ENCODE results near the gene PLA2G4E.

PLA2G4E gene

DNA sequence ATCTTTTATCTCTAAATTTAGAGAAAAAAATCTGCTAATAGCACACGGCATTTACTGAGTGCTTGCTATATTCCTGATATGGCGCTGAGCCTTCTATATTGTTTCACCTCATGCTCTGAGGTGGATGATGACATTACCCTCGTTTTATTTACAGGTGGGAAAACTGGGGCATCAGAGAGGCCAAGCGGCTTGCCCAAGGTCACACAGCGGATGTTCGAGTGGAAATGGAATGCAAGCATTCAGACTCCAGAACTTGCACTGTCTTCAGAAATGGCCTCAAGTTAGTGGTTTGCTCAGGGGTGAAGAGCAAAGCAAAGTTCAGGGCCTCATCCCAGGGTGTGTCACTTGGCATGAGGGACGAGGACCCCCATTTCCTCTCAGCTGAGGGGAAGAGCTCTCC, 65.7 kb downstream of the PLA2G4E start:
- no peak for DNase-seq (ENCODE audit: low spot score)

DNA sequence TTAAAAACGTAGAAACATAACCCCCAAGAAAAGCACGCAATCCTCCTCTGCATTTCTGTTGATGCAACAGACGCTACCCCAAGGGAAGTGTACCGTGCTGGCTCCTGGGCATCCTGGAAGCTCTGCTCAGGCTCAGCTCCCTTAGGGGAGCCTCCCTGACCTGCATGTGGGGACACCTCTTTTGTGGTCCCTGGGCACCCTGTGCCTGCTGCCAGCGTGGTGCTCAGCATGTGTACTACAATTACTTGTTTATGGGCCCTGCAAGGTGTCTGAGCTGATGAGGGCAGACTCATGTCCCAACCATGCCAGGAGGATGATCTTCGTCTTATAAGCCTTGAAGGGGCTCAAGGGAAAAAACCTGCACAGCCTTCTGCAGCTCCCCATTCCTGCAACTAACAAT, 66.8 kb downstream of the PLA2G4E start:
- no peak for DNase-seq (ENCODE audit: low spot score)

DNA sequence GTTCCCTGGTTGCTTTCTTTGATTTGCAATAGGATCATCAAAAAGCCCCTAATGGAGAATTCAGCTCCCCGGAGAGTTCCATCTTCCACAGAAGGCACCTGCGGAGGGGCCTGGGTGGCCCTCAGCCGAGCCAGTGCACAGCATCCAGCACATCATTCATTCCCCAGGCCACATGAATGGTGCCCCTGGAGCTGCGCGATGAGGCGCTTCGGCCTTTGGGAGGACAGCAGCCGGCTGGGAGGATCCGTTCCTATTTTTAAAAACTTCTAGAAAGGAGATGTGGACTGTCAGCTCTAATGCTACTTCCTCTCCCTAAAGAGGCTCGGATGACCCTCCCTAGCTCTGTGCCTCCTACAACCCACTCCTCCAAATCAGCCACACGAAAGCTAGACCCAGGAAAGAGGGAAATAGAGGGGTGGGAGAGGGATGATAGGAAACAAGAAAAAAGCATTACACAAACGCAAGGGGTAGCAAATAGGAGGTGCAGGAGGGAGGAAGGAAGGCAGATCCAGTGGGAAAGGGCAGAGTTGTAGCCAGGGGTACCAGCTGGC, 68.8 kb downstream of the PLA2G4E start:
- no peak for DNase-seq (ENCODE audit: low spot score)

GRCh38 chr15:41951571-41951970, 69.3 kb downstream of the PLA2G4E start:
- no peak for DNase-seq (ENCODE audit: low spot score)

DNA sequence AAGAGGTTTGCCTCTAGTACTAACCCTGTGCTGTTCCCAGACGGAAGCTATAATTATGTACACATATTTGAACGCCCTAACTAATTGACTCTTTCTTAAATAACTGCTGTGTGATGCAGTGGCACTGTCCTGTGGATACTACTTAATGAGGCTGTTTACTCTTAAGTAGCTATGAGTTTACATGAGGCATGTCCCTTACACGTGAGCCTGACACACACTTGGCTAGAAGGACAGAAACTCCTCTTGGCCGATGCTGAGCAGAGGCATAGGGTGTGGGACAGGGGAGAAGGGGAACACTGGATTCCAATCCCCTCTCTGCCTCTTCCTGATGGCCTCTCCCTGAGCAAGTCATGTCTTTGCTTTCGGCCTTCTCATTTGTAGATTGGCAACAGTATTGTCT, 70.4 kb downstream of the PLA2G4E start:
- DNase-seq (ENCODE audit: low spot score): no peak

DNA sequence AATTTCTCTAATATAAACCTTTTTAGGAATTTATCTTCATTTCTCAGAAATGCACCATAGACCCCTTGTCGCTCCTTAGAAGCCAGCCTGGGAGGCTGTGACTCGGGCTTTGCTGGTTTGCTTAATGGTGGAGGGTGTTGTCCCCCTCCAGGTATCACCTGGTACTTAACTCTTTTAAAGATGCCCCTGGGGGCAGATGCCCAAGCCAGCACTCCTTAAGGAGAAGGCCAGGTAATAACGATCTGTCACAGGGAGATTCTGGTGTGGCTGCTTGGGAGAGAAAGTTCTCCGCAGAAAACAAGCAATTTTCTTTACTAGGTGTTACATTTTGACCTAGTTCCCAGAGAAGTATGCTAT, 70.7 kb downstream of the PLA2G4E start:
- DNase-seq (ENCODE audit: low spot score): no peak

DNA sequence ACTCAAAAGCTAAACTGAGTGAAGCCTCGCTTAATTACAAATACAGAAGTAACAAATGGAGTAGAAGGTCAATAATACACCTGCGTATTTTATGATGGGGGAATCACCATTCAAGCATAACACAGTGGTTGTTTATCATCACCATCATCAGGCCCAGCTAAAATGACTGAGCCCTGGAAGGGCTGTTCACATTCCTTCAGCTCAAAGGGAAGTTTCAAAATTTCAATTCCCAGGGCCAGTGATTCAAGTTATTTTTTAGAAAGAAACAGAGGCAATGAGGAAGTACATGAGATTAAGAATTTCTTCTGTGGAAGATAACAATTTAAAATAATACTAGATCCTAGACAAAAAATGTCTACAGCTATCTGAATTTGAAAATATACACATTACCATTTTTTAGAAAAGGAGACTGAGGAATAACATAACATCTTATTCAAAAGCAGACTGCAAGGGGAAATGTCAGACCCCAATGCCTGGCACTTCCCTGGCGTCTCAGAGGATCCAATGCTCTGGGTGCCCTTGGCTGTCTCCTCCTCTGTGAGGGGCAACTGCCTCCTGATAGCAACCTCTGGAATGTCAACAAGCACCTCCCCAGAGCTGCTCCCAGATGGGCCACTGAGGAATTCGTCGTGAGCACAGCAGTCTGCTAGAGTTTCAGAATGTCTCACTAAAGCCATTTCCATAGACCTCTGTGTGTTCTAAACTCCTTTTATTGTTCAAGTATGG, 71.3 kb downstream of the PLA2G4E start:
- peak; percentile 41 for DNase-seq (ENCODE audit: low spot score)

GRCh38 chr15:41948490-41948889, 72.4 kb downstream of the PLA2G4E start:
- no peak for DNase-seq (ENCODE audit: low spot score)

GRCh38 chr15:41946970-41947369, 73.9 kb downstream of the PLA2G4E start:
- DNase-seq (ENCODE audit: low spot score): no peak

DNA sequence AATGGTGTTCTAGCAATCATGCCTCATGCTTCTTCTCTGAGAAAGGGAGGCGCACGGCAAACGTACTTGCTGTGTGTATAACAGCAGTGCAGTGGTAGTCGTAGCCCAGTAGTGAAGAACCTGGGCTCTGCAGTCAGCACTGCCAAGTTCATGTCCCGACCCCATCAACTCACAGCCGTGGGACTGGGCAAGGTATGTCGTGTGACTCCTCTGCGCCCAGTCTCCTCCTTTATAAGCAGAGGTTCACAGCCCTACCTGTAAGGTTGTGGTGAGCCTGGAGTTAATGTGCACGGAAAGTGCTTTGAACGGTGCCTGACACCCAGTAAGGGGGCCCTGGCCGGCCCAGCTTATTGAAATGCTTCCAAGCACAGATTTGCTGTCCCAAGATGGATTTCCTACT, 75.1 kb downstream of the PLA2G4E start:
- no peak for DNase-seq (ENCODE audit: low spot score)

DNA sequence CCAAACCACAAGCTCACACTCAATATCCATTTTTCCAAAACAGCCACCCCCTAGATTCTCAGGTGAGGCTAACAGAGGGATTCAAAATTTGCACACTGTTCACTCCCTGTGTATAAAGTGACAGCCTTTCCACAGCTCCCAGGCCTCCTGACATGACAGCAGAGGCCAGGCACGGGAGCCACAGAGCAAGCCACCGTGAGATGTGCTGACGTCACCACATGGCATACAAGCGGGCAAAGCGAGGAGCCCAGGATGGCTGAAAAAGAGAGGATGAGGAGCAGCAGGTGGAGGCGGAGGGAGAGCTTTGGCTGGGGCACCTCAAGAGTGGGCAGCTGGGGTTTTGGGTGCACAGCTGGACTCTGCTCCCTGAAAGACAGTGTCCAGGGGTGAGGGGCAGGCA, 75.6 kb downstream of the PLA2G4E start:
- DNase-seq (ENCODE audit: low spot score): no peak

GRCh38 chr15:41944313-41944940, 76.4 kb downstream of the PLA2G4E start:
- peak; percentile 92 for DNase-seq (ENCODE audit: low spot score)

GRCh38 chr15:41943543-41944312, 77.1 kb downstream of the PLA2G4E start:
- DNase-seq (ENCODE audit: low spot score): no peak

- DNase-seq (ENCODE audit: low spot score): no peak
Measured at GRCh38 chr15:41942886-41943285, 78.0 kb downstream of the PLA2G4E start.

GRCh38 chr15:41941644-41942415, 79.0 kb downstream of the PLA2G4E start:
- DNase-seq (ENCODE audit: low spot score): no peak

DNA sequence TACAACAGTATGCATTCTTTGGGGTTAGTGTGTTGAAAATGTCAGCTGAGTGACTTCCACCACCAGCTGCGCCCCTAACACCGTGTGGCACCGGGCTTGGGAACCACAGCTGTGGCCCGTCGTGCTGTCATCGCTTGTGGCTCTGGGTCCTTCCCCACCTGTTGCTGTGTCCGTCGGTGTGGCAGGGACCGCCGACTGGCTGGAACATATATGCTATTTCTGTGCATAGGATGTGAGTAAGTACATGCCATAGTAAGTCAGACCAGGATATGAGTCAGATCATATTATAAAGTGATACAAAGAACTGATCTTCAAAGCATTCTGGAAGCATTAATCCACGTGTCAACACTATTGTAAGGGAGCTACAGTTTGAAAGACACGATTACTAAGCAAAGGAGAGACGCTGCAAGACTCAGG, 80.4 kb downstream of the PLA2G4E start:
- DNase-seq (ENCODE audit: low spot score): peak; percentile 81

GRCh38 chr15:41939986-41940385, 80.9 kb downstream of the PLA2G4E start:
- no peak for DNase-seq (ENCODE audit: low spot score)

- DNase-seq (ENCODE audit: low spot score): no peak
Measured at GRCh38 chr15:41937568-41937923, 83.3 kb downstream of the PLA2G4E start.

DNA sequence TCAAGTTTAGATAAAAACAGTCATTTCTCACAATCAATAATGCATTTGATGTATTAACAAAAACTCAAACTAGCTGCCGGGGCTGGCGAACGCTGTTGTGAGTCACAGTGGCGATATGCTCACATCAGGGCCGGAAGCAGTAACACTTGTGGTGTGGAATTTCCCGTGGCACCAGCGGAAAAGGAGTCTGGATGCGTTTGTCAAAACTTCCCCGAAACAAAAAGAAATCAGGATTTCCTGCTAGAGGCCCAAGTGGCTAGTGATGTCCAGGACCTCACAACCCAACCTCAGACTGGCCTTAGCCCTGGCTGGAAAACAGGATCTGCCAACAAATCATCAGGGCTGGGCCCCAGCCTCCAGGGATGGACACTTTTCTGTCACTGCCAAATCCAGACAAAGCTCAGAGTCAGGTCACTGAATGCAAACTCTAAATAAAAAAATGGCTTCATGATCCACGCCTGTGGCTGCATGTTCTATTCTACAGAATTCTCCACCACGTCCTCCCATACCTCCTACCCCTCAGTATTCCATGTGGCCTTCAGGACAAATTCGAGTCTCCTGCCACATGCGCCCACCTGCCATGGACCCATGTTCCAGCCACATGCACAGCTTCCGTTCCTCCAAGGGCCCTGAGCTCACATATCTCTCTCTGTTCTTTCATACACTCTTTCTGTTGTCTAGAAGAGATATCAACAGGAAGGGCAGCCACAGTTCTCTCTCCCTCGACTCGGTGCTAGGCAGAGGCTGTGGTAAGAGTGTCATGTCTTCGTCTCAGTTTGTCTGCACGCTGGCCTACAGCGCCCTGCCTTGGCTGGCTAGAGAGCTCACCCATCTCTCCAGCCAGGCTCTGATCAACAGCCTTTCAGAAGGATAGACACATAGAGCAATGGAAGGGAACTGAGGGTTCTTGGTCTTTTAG, 83.9 kb downstream of the PLA2G4E start:
- DNase-seq (ENCODE audit: low spot score): no peak

DNA sequence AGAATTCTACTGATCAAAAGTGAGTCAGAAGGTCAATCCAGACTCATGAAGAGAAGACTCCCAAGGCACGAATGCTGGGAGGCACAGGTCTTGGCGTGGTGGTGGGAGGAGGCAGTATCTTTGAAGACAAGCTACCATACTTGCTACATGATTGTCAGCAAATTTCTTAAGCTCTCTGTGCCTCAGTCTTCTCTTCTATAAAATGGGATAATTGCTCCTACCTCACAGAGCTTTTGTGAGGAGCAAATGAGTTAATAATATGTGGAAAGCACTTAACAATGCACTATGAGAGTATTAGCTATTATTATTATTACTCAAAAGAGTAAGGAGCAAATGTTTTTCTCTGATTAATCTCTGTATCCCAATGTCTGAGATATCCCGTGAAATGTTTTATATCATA, 84.7 kb downstream of the PLA2G4E start:
- no peak for DNase-seq (ENCODE audit: low spot score)

- DNase-seq (ENCODE audit: low spot score): no peak
Measured at GRCh38 chr15:41935566-41936020, 85.2 kb downstream of the PLA2G4E start.
